H1 (cell line): ENCODE results near the gene SCN2A. TPM values are rescaled to one million over a fixed set of nuclear protein-coding genes. Genes with fewer than 3 reads are reported as not detected.

ENCODE experiments used
- CTCF ChIA-PET: fragments of 300-600 bp; sonication (Branson Sonifier 250); formaldehyde crosslinking; loops from one replicate; lab custom pipeline; 2021; ENCODE audit not compliant: partially characterized antibody; lab: Charles Lee
- POLR2A ChIA-PET: fragments of 300-600 bp; sonication (Branson Sonifier 250); formaldehyde crosslinking; loops from one replicate; lab custom pipeline; 2021; ENCODE audit warnings: inconsistent platforms; ENCODE audit not compliant: partially characterized antibody; lab: Charles Lee
- DNase-seq, 2 experiments: peaks; one replicate each; pipeline versions ENCODE4 v3.0.0 to v3.0.0-alpha.2; 2010 to 2022; ENCODE audit warnings: low spot score in 2 of 2, low read depth in 1 of 2, mixed read lengths in 1 of 2
- FAIRE-seq: peaks from 2 replicates; lab custom pipeline; 2011; peaks lifted over from hg19 to GRCh38; lab: Jason Lieb, UNC
- H2AFZ ChIP-seq: 2 replicates; pipeline ENCODE4 v1.8.1; 2012; ENCODE audit warnings: low read length, inconsistent platforms
- H2AK5ac ChIP-seq: 2 replicates; pipeline ENCODE4 v1.6.1; 2013; ENCODE audit warnings: low read depth, low read length
- H2BK120ac ChIP-seq: replicated peaks from 2 replicates; pipeline ENCODE3; 2013; ENCODE audit warnings: low read depth, low read length, inconsistent platforms
- H2BK12ac ChIP-seq: 2 replicates; pipeline ENCODE4 v1.6.1; 2013; ENCODE audit warnings: low read depth, low read length
- H2BK15ac ChIP-seq: 2 replicates; pipeline ENCODE4 v1.6.1; 2013; ENCODE audit warnings: low read length
- H2BK20ac ChIP-seq: 2 replicates; pipeline ENCODE4 v1.6.1; 2013; ENCODE audit warnings: low read length
- H2BK5ac ChIP-seq: 2 replicates; pipeline ENCODE4 v1.6.1; 2013; ENCODE audit warnings: low read depth, low read length
- H3K14ac ChIP-seq: 2 replicates; pipeline ENCODE4 v1.6.1; 2013; ENCODE audit warnings: inconsistent platforms; ENCODE audit not compliant: insufficient read length
- H3K18ac ChIP-seq: 2 replicates; pipeline ENCODE4 v1.6.1; 2013; ENCODE audit warnings: low read length; ENCODE audit errors: extremely low read depth
- H3K23ac ChIP-seq: 2 replicates; pipeline ENCODE4 v1.6.1; 2013; ENCODE audit warnings: inconsistent platforms; ENCODE audit not compliant: insufficient read length
- H3K23me2 ChIP-seq: 2 replicates; pipeline ENCODE4 v1.6.1; 2013; ENCODE audit warnings: low read depth, low read length
- H3K27ac ChIP-seq: 2 replicates; pipeline ENCODE4 v1.6.1; 2011; ENCODE audit warnings: low read depth, low read length, inconsistent platforms
- H3K27me3 ChIP-seq, 4 experiments: replicated peaks in 1 of 4; 1 replicate in 1 of 4; 2 replicates in 3 of 4; pipeline versions ENCODE4 v1.6.1 to v1.8.1; 2011 to 2013; ENCODE audit warnings: low read length in 3 of 4, mild to moderate bottlenecking in 3 of 4, inconsistent platforms in 2 of 4, mixed read lengths in 2 of 4, moderate library complexity in 1 of 4; ENCODE audit not compliant: control insufficient read depth in 3 of 4, insufficient read depth in 3 of 4; ENCODE audit errors: extremely low read depth in 1 of 4
- H3K36me3 ChIP-seq, 4 experiments: 2 replicates each; pipeline versions ENCODE4 v1.6.1 to v1.8.1; 2011 to 2013; ENCODE audit warnings: mild to moderate bottlenecking in 4 of 4, low read length in 3 of 4, moderate library complexity in 2 of 4, control low read depth in 1 of 4, inconsistent platforms in 1 of 4; ENCODE audit not compliant: insufficient read depth in 4 of 4, control insufficient read depth in 2 of 4
- H3K4ac ChIP-seq: replicated peaks from 2 replicates; pipeline ENCODE3; 2013; ENCODE audit warnings: low read length, low read depth, mixed read lengths, inconsistent platforms; ENCODE audit not compliant: insufficient read length
- H3K4me1 ChIP-seq, 4 experiments: replicated peaks in 1 of 4; 1 replicate in 1 of 4; 2 replicates in 3 of 4; pipeline versions ENCODE4 v1.6.1 to v1.8.1; 2011 to 2013; ENCODE audit warnings: low read length in 3 of 4, inconsistent platforms in 2 of 4, mixed read lengths in 1 of 4; ENCODE audit not compliant: insufficient read depth in 4 of 4, control insufficient read depth in 3 of 4
- H3K4me2 ChIP-seq, 2 experiments: 2 replicates each; pipeline versions ENCODE4 v1.6.1 to v1.8.1; 2011 to 2013; ENCODE audit warnings: low read depth in 2 of 2, low read length in 2 of 2, control low read depth in 1 of 2, inconsistent platforms in 1 of 2, mild to moderate bottlenecking in 1 of 2; ENCODE audit not compliant: insufficient read depth in 1 of 2
- H3K4me3 ChIP-seq, 4 experiments: fragments of 200-600, 300-600 bp in 1 of 4; sonication (generic), shearing (Covaris generic), sonication (Bioruptor Twin) in 1 of 4; 2 replicates each; pipeline versions ENCODE4 v1.5.1 to v1.8.1; 2011 to 2016; ENCODE audit warnings: low read length in 4 of 4, low read depth in 3 of 4, control low read depth in 2 of 4, inconsistent platforms in 2 of 4, mild to moderate bottlenecking in 2 of 4, mixed read lengths in 1 of 4, moderate library complexity in 1 of 4; ENCODE audit not compliant: insufficient read depth in 2 of 4; ENCODE audit errors: extremely low read depth in 1 of 4
- H3K56ac ChIP-seq: replicated peaks from 2 replicates; pipeline ENCODE3; 2013; ENCODE audit warnings: low read depth, mild to moderate bottlenecking, mixed read lengths, low read length, inconsistent platforms; ENCODE audit not compliant: insufficient read length
- H3K79me1 ChIP-seq: 2 replicates; pipeline ENCODE4 v1.6.1; 2013; ENCODE audit warnings: low read depth, low read length, control low read depth
- H3K79me2 ChIP-seq, 2 experiments: 2 replicates each; pipeline versions ENCODE4 v1.6.1 to v1.8.1; 2012 to 2013; ENCODE audit warnings: low read length in 2 of 2, mild to moderate bottlenecking in 2 of 2, inconsistent platforms in 1 of 2; ENCODE audit not compliant: insufficient read depth in 2 of 2, control insufficient read depth in 1 of 2
- H3K9ac ChIP-seq, 4 experiments: replicated peaks in 1 of 4; 1 replicate in 1 of 4; 2 replicates in 3 of 4; pipeline versions ENCODE4 v1.6.1 to v1.8.1; 2011 to 2013; ENCODE audit warnings: low read depth in 3 of 4, low read length in 3 of 4, control low read depth in 2 of 4, mild to moderate bottlenecking in 2 of 4, moderate library complexity in 2 of 4, inconsistent platforms in 1 of 4; ENCODE audit errors: extremely low read depth in 1 of 4
- H3K9me3 ChIP-seq, 2 experiments: 2 replicates each; pipeline versions ENCODE4 v1.6.1 to v1.8.1; 2012 to 2013; ENCODE audit warnings: mild to moderate bottlenecking in 2 of 2, moderate library complexity in 2 of 2, control low read depth in 1 of 2, inconsistent platforms in 1 of 2, low read depth in 1 of 2, low read length in 1 of 2, mixed read lengths in 1 of 2; ENCODE audit not compliant: insufficient read depth in 2 of 2
- H4K20me1 ChIP-seq, 2 experiments: replicated peaks in 1 of 2; 2 replicates each; pipeline versions ENCODE3 to v1.8.1; 2011 to 2013; ENCODE audit warnings: inconsistent platforms in 2 of 2, low read length in 2 of 2, mild to moderate bottlenecking in 1 of 2; ENCODE audit not compliant: insufficient read depth in 2 of 2, control insufficient read depth in 1 of 2
- H4K5ac ChIP-seq: 2 replicates; pipeline ENCODE4 v1.6.1; 2013; ENCODE audit warnings: low read length, low read depth, mixed read lengths, inconsistent platforms; ENCODE audit not compliant: insufficient read length
- H4K8ac ChIP-seq: 2 replicates; pipeline ENCODE4 v1.8.0; 2013; ENCODE audit warnings: mild to moderate bottlenecking, moderate library complexity, low read length, inconsistent platforms; ENCODE audit not compliant: insufficient read depth; ENCODE audit errors: extremely low read depth
- H4K91ac ChIP-seq: replicated peaks from 2 replicates; pipeline ENCODE3; 2013; ENCODE audit warnings: low read length, mixed read lengths, inconsistent platforms; ENCODE audit not compliant: insufficient read length
- CHD2 ChIP-seq: IDR thresholded peaks from 2 replicates; pipeline ENCODE4 v1.6.1; 2012; ENCODE audit warnings: low read length, improper control_type of control experiment
- CTCF ChIP-seq, 3 experiments: IDR thresholded peaks; 1 replicate in 2 of 3; 2 replicates in 1 of 3; pipeline versions ENCODE4 v1.5.1 to v1.6.1; 2011; ENCODE audit warnings: low read length in 3 of 3, mild to moderate bottlenecking in 3 of 3, inconsistent platforms in 2 of 3, low read depth in 1 of 3, moderate library complexity in 1 of 3; ENCODE audit not compliant: insufficient read depth in 1 of 3; ENCODE audit errors: control extremely low read depth in 1 of 3
- KDM1A ChIP-seq: fragments of 200-600, 300-600 bp; sonication (generic); IDR thresholded peaks from 2 replicates; pipeline ENCODE4 v1.7.1; 2016; ENCODE audit warnings: mild to moderate bottlenecking, low read length, borderline replicate concordance
- MAFK ChIP-seq: IDR thresholded peaks from 2 replicates; pipeline ENCODE4 v1.6.1; 2012; ENCODE audit warnings: low read depth, mild to moderate bottlenecking, improper control_type of control experiment, low read length
- MAX ChIP-seq: IDR thresholded peaks from 2 replicates; pipeline ENCODE4 v1.6.1; 2012; ENCODE audit warnings: inconsistent platforms
- NRF1 ChIP-seq: IDR thresholded peaks from 2 replicates; pipeline ENCODE4 v1.6.1; 2011; ENCODE audit warnings: mild to moderate bottlenecking, low read depth, low read length, improper control_type of control experiment
- RAD21 ChIP-seq, 2 experiments: IDR thresholded peaks in 1 of 2; conservative IDR thresholded peaks in 1 of 2; 2 replicates each; pipeline ENCODE4 v1.6.1; 2011; ENCODE audit warnings: low read depth in 2 of 2, low read length in 2 of 2, improper control_type of control experiment in 1 of 2, inconsistent platforms in 1 of 2, mild to moderate bottlenecking in 1 of 2, moderate library complexity in 1 of 2
- RNF2 ChIP-seq: fragments of 200-900, 300-1000 bp; sonication (generic); IDR thresholded peaks from 2 replicates; pipeline ENCODE4 v1.7.1; 2016; ENCODE audit warnings: borderline replicate concordance, low read depth, mild to moderate bottlenecking, antibody characterized with exemption, low read length; ENCODE audit not compliant: poor library complexity, severe bottlenecking; ENCODE audit errors: missing control alignments
- SP4 ChIP-seq: IDR thresholded peaks from 2 replicates; pipeline ENCODE4 v1.6.1; 2012; ENCODE audit warnings: low read length, inconsistent platforms
- WGBS, 2 experiments: shearing (Covaris generic) in 1 of 2; methylation state at CpG; one replicate each; pipeline versions ENCODE4 v1.1.6 to v1.1.7; 2013 to 2015; ENCODE audit warnings: low lambda C conversion rate in 2 of 2, mixed read lengths in 2 of 2, inconsistent platforms in 1 of 2, low coverage in 1 of 2, missing lambda C conversion rate in 1 of 2; ENCODE audit not compliant: insufficient replicate concordance in 2 of 2, insufficient coverage in 1 of 2, insufficient read length in 1 of 2; ENCODE audit errors: extremely low coverage in 1 of 2, missing lambda C conversion rate in 1 of 2; 5-methylcytosine and 5-hydroxymethylcytosine counted together
- long read RNA-seq, 2 experiments: library from RNA in 1 of 2; library from capped mRNA in 1 of 2; stranded (forward); transcript quantifications; one replicate each; pipeline ENCODE4 v2.0.0, GENCODE V29; 2021; ENCODE audit warnings: inconsistent platforms in 1 of 2
- polyA minus RNA-seq, 3 experiments: library from RNA; depleted of rRNA, polyadenylated mRNA; stranded (reverse); fragments of >200 nt; gene quantifications; 1 replicate in 2 of 3; 2 replicates in 1 of 3; pipeline ENCODE4 v1.2.3, GENCODE V29; 2011
- polyA plus RNA-seq, 7 experiments: library from polyadenylated mRNA; depleted of rRNA in 3 of 7; stranded (reverse) in 5 of 7; unstranded in 2 of 7; fragments of >200 nt in 5 of 7; fragments of 200-250 nt in 2 of 7; gene quantifications; 1 replicate in 5 of 7; 2 replicates in 1 of 7; 4 replicates in 1 of 7; pipeline versions ENCODE4 v1.2.1 to v1.2.3, GENCODE V29; 2011 to 2013; ENCODE audit warnings: missing spikeins in 2 of 7, mixed read lengths in 2 of 7
- total RNA-seq: library from RNA; stranded (reverse); fragmentation: NEBNext Ultra II Directional; extraction: Animal tissue kit (Norgen Biotek cat#: 25700); gene quantifications from 2 replicates; pipeline ENCODE4 v1.2.1, GENCODE V29; 2021

SCN2A gene
- total RNA-seq, result 0.61 and 1.1 TPM in 2 replicates
- 0.18 and 0.25 TPM in 2 replicates for polyA plus RNA-seq (2011; rRNA removed)
- 0.27 TPM for polyA plus RNA-seq (2011; cell fraction: cytosol; rRNA removed)
- polyA plus RNA-seq (2011; cell fraction: nucleus; rRNA removed), result 0.47 TPM
- 0.17 to 0.32 TPM (median 0.27 TPM) in 4 replicates for polyA plus RNA-seq (2012, experiment 1 of 2)
- polyA plus RNA-seq (2012, experiment 2 of 2), result not detected
- 0.85 TPM for polyA plus RNA-seq (2013, experiment 1 of 2)
- polyA plus RNA-seq (2013, experiment 2 of 2), result 0.98 TPM
- 0.32 and 0.56 TPM in 2 replicates for polyA minus RNA-seq (2011; rRNA and poly(A)+ RNA removed)
- polyA minus RNA-seq (2011; cell fraction: cytosol; rRNA and poly(A)+ RNA removed), result 0.29 TPM
- polyA minus RNA-seq (2011; cell fraction: nucleus; rRNA and poly(A)+ RNA removed), result 1.6 TPM
- long read RNA-seq, experiment 1, result 0 reads
- long read RNA-seq, experiment 2, result 0 reads

DNA sequence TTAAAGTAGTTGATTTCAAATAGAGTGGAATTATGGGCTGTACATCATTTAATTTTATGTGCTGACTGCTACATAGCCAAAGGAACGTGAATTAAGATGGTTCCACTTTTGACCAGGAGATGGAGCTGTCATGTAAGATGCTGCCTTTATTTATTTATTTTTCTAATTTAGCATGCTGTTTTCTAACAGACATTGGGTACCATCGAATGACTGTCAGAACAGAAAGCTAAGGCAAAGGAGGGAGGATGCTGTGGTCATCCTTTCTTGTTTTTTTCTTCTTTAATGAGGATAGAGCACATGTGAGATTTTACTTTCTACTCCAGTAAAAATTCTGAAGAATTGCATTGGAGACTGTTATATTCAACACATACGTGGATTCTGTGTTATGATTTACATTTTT is at the start of gene SCN2A:
SCN2A (plus strand) TSS at position 185 of the 400 bp plus-strand sequence. CDS start 56,410 bp downstream, outside the sequence.
- Histone ChIP-seq H4K91ac (no peak within 1 kb of the TSS), H3K23me2 (no peaks in the 10 kb centered on the region), H2BK20ac (no peak within 1 kb of the TSS), H3K27ac (no peak within 1 kb of the TSS), H3K27me3 (no peaks in the 10 kb centered on the region), H3K4me1 (no peaks in the 10 kb centered on the region), H2AK5ac (no peak within 1 kb of the TSS), H3K79me2 (no peaks in the 10 kb centered on the region), H2BK5ac (no peak within 1 kb of the TSS), H3K79me1 (no peaks in the 10 kb centered on the region), H2BK15ac (no peak within 1 kb of the TSS), H3K14ac (no peak within 1 kb of the TSS), H4K5ac (no peak within 1 kb of the TSS), H3K4me2 (no peak within 1 kb of the TSS), H4K20me1 (no peaks in the 10 kb centered on the region), H3K9me3 (no peaks in the 10 kb centered on the region), H4K8ac (no peak within 1 kb of the TSS), H2BK120ac (no peak within 1 kb of the TSS), H3K18ac (no peak within 1 kb of the TSS), H3K4ac (no peak within 1 kb of the TSS), H3K36me3 (no peaks in the 10 kb centered on the region), H2BK12ac (no peak within 1 kb of the TSS), H2AFZ (no peak within 1 kb of the TSS), H3K9ac (no peak within 1 kb of the TSS), H3K4me3 (no peak within 1 kb of the TSS), H3K56ac (no peak within 1 kb of the TSS), H3K23ac (no peak within 1 kb of the TSS)
- ChIA-PET CTCF (interaction anchor here (0.6 to 2.6 kb wide), 44 partner anchors 10 to 708 kb away, joined by 3 to 19 read pairs (median 4); partner anchors contain the start of gene SCN3A), POLR2A (no interaction called here)
- FAIRE-seq (peak; percentile 62), DNase-seq (no peak)
- WGBS, 2 experiments, result 57% methylated on average over 3 of the region's 3 CpGs; no CpG with 5 or more reads in 1 of the 2 experiments
- TF ChIP-seq NRF1 (no peak), CTCF (IDR thresholded peaks at IDR 0.05; ENCODE audit: control extremely low read depth in 1 of 3, insufficient read depth in 1 of 3, low read depth in 1 of 3, low read length in 3 of 3) (peak in 2 of 3 experiments; percentile 61 to 63; a peak in 3 of 4 replicates), RNF2 (no peak), CHD2 (no peak), KDM1A (no peak), MAX (no peak), MAFK (no peak), SP4 (no peak), RAD21 (IDR thresholded peaks at IDR 0.05 in 1 of 2, conservative IDR thresholded peaks at IDR 0.05 in 1 of 2; ENCODE audit: low read depth in 2 of 2, low read length in 2 of 2) (peak; percentile 80)
